ENCODE results near the gene LRCH4. TPM values are rescaled to one million over a fixed set of nuclear protein-coding genes. Genes with fewer than 3 reads are reported as not detected.

Gene LRCH4
- total and polyA plus RNA-seq, 2 donors from 2014 or later: 23.2 to 62.9 TPM

- no peak overlapping the region for H3K9ac ChIP-seq (ENCODE audit: low read length in 3 of 3)
- no peaks in the 10 kb centered on the region for H3K9me3 ChIP-seq (ENCODE audit: control insufficient read depth in 2 of 3, insufficient read depth in 1 of 3, low read length in 3 of 3)
- FAIRE-seq: no peak
- no peak for TF ChIP-seq CTCF (IDR thresholded peaks at IDR 0.05; ENCODE audit: borderline replicate concordance, extremely low read depth, insufficient read depth)
- intact Hi-C loops (cut with DNase I): no loop called here
- H3K4me1 ChIP-seq (ENCODE audit: control insufficient read depth in 2 of 3, insufficient read depth in 2 of 3, low read depth in 1 of 3, low read length in 3 of 3): no peaks in the 10 kb centered on the region
- H3K27ac ChIP-seq (ENCODE audit: low read depth in 2 of 2, low read length in 2 of 2): no peak overlapping the region
- no peaks in the 10 kb centered on the region for H3K36me3 ChIP-seq (ENCODE audit: control insufficient read depth in 2 of 3, insufficient read depth in 3 of 3, low read length in 3 of 3)
- H3K4me3 ChIP-seq (ENCODE audit: low read length in 3 of 3): peak overlapping the region in 2 of 3 donors; percentile 18 to 21
- H3K27me3 ChIP-seq (ENCODE audit: control insufficient read depth, insufficient read depth, low read length): no peaks in the 10 kb centered on the region
- peak; percentile 77 to 94 (median 88) for DNase-seq
Measured at GRCh38 chr7:100626530-100627237, 40.8 kb upstream of the LRCH4 start.

- no peak for TF ChIP-seq CTCF (IDR thresholded peaks at IDR 0.05; ENCODE audit: borderline replicate concordance, extremely low read depth, insufficient read depth)
- Histone ChIP-seq H3K4me1 (ENCODE audit: control insufficient read depth in 2 of 3, insufficient read depth in 2 of 3, low read depth in 1 of 3, low read length in 3 of 3) (no peaks in the 10 kb centered on the region), H3K27ac (ENCODE audit: low read depth in 2 of 2, low read length in 2 of 2) (no peak overlapping the region), H3K4me3 (ENCODE audit: low read length in 3 of 3) (peak overlapping the region in 1 of 3 donors; percentile 21), H3K27me3 (ENCODE audit: control insufficient read depth, insufficient read depth, low read length) (no peaks in the 10 kb centered on the region), H3K36me3 (ENCODE audit: control insufficient read depth in 2 of 3, insufficient read depth in 3 of 3, low read length in 3 of 3) (no peaks in the 10 kb centered on the region), H3K9ac (ENCODE audit: low read length in 3 of 3) (no peak overlapping the region), H3K9me3 (ENCODE audit: control insufficient read depth in 2 of 3, insufficient read depth in 1 of 3, low read length in 3 of 3) (no peaks in the 10 kb centered on the region)
- no peak for FAIRE-seq
- intact Hi-C loops (cut with DNase I): no loop called here
- no peak for DNase-seq
Measured at GRCh38 chr7:100626055-100626454, 40.1 kb upstream of the LRCH4 start.

DNA sequence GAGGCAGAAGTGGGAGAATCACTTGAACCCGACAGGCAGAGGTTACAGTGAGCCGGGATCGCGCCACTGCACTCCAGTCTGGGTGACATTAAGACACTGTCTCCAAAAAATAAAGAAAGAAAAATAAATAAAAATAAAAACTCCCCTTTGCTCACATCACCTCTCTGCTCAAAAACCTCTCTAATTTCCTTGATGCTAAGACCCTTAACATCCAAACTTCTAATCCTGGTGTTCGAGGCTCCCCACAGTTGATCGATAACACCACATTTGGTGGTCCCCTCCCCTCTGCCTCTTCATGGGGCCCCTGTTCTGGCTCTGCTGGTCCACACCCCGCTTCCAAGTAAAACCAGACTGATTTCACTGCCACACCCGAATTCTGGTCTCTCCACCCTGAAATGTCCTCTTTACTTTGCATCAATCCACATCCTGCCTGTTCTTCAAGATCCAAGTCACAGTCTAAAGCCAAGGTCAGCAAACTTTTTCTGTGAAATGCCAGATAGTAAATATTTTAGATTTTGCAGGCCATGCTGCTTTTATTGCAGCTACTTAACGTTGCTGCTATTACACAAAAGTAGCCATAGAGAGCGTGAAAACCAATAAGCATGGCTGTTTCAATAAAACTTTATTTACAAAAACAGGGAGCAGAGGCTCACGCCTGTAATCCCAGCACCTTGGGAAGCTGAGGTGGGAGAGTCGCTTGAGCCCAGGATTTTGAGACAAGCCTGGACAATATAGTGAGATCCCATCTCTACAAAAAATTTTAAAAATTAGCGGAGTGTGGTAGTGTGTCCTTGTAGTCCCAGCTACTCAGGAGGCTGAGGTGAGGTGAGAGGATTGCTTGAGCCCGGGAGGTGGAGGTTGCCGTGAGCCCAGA lies 38.3 kb upstream of the LRCH4 start:
- H3K36me3 ChIP-seq (ENCODE audit: control insufficient read depth in 2 of 3, insufficient read depth in 3 of 3, low read length in 3 of 3): no peaks in the 10 kb centered on the region
- no peak for FAIRE-seq
- DNase-seq: no peak
- H3K27ac ChIP-seq (ENCODE audit: low read depth in 2 of 2, low read length in 2 of 2): no peak overlapping the region
- no peak overlapping the region for H3K4me3 ChIP-seq (ENCODE audit: low read length in 3 of 3)
- H3K9me3 ChIP-seq (ENCODE audit: control insufficient read depth in 2 of 3, insufficient read depth in 1 of 3, low read length in 3 of 3): no peaks in the 10 kb centered on the region
- intact Hi-C loops (cut with DNase I): no loop called here
- TF ChIP-seq CTCF (IDR thresholded peaks at IDR 0.05; ENCODE audit: borderline replicate concordance, extremely low read depth, insufficient read depth): no peak
- no peaks in the 10 kb centered on the region for H3K4me1 ChIP-seq (ENCODE audit: control insufficient read depth in 2 of 3, insufficient read depth in 2 of 3, low read depth in 1 of 3, low read length in 3 of 3)
- H3K27me3 ChIP-seq (ENCODE audit: control insufficient read depth, insufficient read depth, low read length): no peaks in the 10 kb centered on the region
- H3K9ac ChIP-seq (ENCODE audit: low read length in 3 of 3): no peak overlapping the region

All from kidney (tissue), 14 donors.